Neural crest cell (in vitro differentiated cells): Measurements from ENCODE around the gene TADA3. TPM values are rescaled to one million over a fixed set of nuclear protein-coding genes. Genes with fewer than 3 reads are reported as not detected.
A peak's percentile ranks its signal among the peaks of the same experiment; 100 is the strongest.

Experiments
- DNase-seq: peaks from one replicate; pipeline ENCODE4 v3.0.0; 2021; ENCODE audit warnings: low read depth, mixed read lengths, low spot score
- H3K27ac Mint-ChIP-seq: one replicate; pipeline ENCODE4 v1.8.0; 2021; ENCODE audit warnings: mild to moderate bottlenecking, mixed read lengths; ENCODE audit not compliant: unreplicated experiment
- H3K27me3 Mint-ChIP-seq: 2 replicates; pipeline ENCODE4 v1.8.0; 2021; ENCODE audit warnings: low read depth, mild to moderate bottlenecking, mixed read lengths
- H3K36me3 Mint-ChIP-seq: 2 replicates; pipeline ENCODE4 v1.8.0; 2021; ENCODE audit warnings: low read depth, mild to moderate bottlenecking, mixed read lengths
- H3K4me1 Mint-ChIP-seq: 2 replicates; pipeline ENCODE4 v1.8.0; 2021; ENCODE audit warnings: mixed read lengths
- H3K4me3 Mint-ChIP-seq: one replicate; pipeline ENCODE4 v1.8.0; 2021; ENCODE audit warnings: mild to moderate bottlenecking, mixed read lengths
- H3K9me3 Mint-ChIP-seq: 2 replicates; pipeline ENCODE4 v1.8.0; 2021; ENCODE audit warnings: mixed read lengths
- CTCF ChIP-seq: fragments of 200-600 bp; sonication (generic); conservative IDR thresholded peaks from 2 replicates; pipeline ENCODE4 v1.5.0; 2021; ENCODE audit warnings: antibody characterized with exemption, mild to moderate bottlenecking
- total RNA-seq: library from RNA; stranded (reverse); gene quantifications from 2 replicates; pipeline ENCODE4 v1.2.1, GENCODE V29; 2021

The TADA3 gene
- total RNA-seq, 1 donor from 2014 or later, result 70.0 TPM

- no peak for DNase-seq
- no peaks in the 10 kb centered on the region for H3K9me3 Mint-ChIP-seq
- TF ChIP-seq CTCF, result peak; percentile 50
- no peak overlapping the region for H3K4me3 Mint-ChIP-seq
- H3K4me1 Mint-ChIP-seq, result no peaks in the 10 kb centered on the region
- H3K27me3 Mint-ChIP-seq, result no peaks in the 10 kb centered on the region
- peaks cover 4% of the 10 kb centered on the region for H3K36me3 Mint-ChIP-seq
- no peak overlapping the region for H3K27ac Mint-ChIP-seq
These were observed 28.7 kb upstream of the TADA3 start for GRCh38 chr3:9820946-9821345.

- Mint-ChIP-seq H3K9me3 (no peaks in the 10 kb centered on the region), H3K27ac (no peak overlapping the region), H3K27me3 (no peaks in the 10 kb centered on the region), H3K36me3 (peaks cover 4% of the 10 kb centered on the region), H3K4me1 (no peaks in the 10 kb centered on the region), H3K4me3 (no peak overlapping the region)
- no peak for DNase-seq
- TF ChIP-seq CTCF, result no peak
These were observed 28.3 kb upstream of the TADA3 start for GRCh38 chr3:9820543-9820942.

- Mint-ChIP-seq H3K27me3 (no peaks in the 10 kb centered on the region), H3K4me1 (no peaks in the 10 kb centered on the region), H3K4me3 (no peak overlapping the region), H3K36me3 (peaks cover 4% of the 10 kb centered on the region), H3K27ac (no peak overlapping the region), H3K9me3 (no peaks in the 10 kb centered on the region)
- no peak for TF ChIP-seq CTCF
- no peak for DNase-seq
These were observed 26.5 kb upstream of the TADA3 start for GRCh38 chr3:9818666-9819335.

- no peak for DNase-seq
- no peaks in the 10 kb centered on the region for H3K27me3 Mint-ChIP-seq
- H3K27ac Mint-ChIP-seq, result no peak overlapping the region
- peaks cover 4% of the 10 kb centered on the region for H3K36me3 Mint-ChIP-seq
- no peaks in the 10 kb centered on the region for H3K4me1 Mint-ChIP-seq
- no peak for TF ChIP-seq CTCF
- H3K4me3 Mint-ChIP-seq, result no peak overlapping the region
- H3K9me3 Mint-ChIP-seq, result no peaks in the 10 kb centered on the region
These were observed 25.2 kb upstream of the TADA3 start for GRCh38 chr3:9817436-9817835.

GRCh38 chr3:9815986-9816385 is 23.7 kb upstream of the TADA3 start:
- Mint-ChIP-seq H3K4me3 (no peak overlapping the region), H3K27ac (peak overlapping the region; percentile 67), H3K36me3 (peaks cover 4% of the 10 kb centered on the region), H3K27me3 (no peaks in the 10 kb centered on the region), H3K4me1 (peaks cover 9% of the 10 kb centered on the region), H3K9me3 (no peaks in the 10 kb centered on the region)
- no peak for DNase-seq
- no peak for TF ChIP-seq CTCF
